ENCODE data around the gene CABLES1. TPM values are rescaled to one million over a fixed set of nuclear protein-coding genes. Genes with fewer than 3 reads are reported as not detected.

Gene CABLES1
- total RNA-seq, 1 experiment from 2014 or later, result 11.8 TPM

DNA sequence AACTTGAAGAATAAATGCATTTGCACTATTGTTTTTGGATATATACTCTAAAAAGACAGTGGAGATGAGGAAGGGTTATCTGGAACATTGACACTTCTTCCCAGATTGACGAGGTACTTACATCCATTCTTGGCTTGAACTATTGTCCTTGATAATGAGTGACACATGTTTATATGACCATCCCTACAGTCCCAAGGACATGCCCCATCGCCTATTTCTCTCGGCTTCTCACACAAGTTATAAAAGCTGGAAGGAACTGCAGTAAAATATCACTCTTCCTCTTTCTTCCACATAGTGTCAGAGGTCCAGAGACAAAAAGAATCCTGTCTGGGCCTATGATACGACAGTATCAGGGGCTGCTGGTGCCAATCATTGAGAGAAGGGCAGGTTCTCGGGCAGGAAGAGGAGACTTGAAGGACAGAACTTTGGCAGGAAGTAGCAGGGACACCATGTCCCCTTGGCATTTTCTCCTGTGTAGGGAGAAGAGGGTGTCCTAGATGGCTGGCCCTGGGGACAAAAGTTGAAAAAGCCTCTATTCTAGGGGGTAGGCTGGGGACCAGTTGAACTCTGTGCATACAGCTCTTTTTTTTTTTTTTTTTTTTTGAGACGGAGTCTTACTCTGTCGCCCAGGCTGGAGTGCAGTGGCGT is 5.8 kb upstream of the CABLES1 start:
- no peaks in the 10 kb centered on the region for H3K9me2 ChIP-seq (ENCODE audit: insufficient read depth)
- intact Hi-C loops (cut with micrococcal nuclease; ENCODE audit: unreplicated experiment), result loop anchor here (5.0 to 10.0 kb wide), 3 partner anchors 97 to 373 kb away; partner anchors contain the start of gene RMC1
- H3K27me3 ChIP-seq (ENCODE audit: insufficient read depth, low read depth), result no peaks in the 10 kb centered on the region
- no peaks in the 10 kb centered on the region for H3K36me3 ChIP-seq (ENCODE audit: low read depth)
- no TSS peak for BruUV-seq (replicated peaks)
- peaks cover 13% of the 10 kb centered on the region for H3K4me1 ChIP-seq (replicated peaks; ENCODE audit: insufficient read depth)
- no peaks in the 10 kb centered on the region for H3K79me2 ChIP-seq (ENCODE audit: low read depth)
- DNase-seq, result no peak
- TF ChIP-seq EZH2 (IDR thresholded peaks at IDR 0.05; ENCODE audit: low read depth), result no peak
- ChIA-PET POLR2A (ENCODE audit: unreplicated experiment) (no interaction called here), CTCF (no interaction called here)
- H3K4me2 ChIP-seq, result no peak overlapping the region
- no peak overlapping the region for H3K4me3 ChIP-seq
- peaks cover 19% of the 10 kb centered on the region; the same call in 1 of the 2 replicates for H3F3A ChIP-seq (ENCODE audit: insufficient read depth, low read depth)
- no peaks in the 10 kb centered on the region for H3K9me3 ChIP-seq (ENCODE audit: insufficient read depth, low read depth)
- no peaks in the 10 kb centered on the region for H4K20me1 ChIP-seq (ENCODE audit: insufficient read depth)
- no peak overlapping the region for H2AFZ ChIP-seq
- H3K27ac ChIP-seq, result no peak overlapping the region

DNA sequence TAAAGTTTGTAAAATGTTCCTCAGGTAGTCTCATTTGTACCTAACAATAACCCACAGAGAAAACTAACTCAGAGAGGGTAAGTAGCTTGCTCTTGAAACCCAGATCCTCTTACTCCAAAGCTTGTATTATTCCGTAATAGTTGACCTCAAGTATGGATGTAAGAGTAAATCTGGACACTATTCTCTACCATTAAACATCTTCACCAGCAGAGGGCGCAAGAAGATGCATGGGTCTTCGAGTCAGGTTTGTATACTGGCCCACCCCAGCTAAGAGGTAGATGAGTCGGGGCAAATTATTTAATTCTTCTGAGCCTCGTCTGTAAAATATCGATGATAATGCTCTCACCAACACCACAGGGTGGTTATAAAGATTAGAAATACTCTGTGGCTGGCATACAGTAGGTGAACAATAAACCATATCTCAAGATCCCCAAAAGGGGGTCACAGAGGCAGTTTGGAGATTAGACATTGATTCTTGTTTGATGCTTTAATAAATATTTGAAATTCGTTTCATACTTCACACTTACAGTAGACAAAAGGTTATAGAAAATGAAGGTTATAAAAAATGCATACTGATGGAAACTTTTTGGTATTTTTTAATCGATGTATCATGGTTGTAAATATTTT is 3.5 kb upstream of the CABLES1 start:
- BruUV-seq (replicated peaks), result no TSS peak

GRCh38 chr18:23133860-23134779 is 1.2 kb upstream of the CABLES1 start:
- peak; percentile 71 to 78 for DNase-seq
- H3K9me3 ChIP-seq (ENCODE audit: insufficient read depth, low read depth), result no peaks in the 10 kb centered on the region
- H3K27ac ChIP-seq, result peak overlapping the region; percentile 84

More for the DNA sequence above, 3.5 kb upstream of the CABLES1 start:
- H3K36me3 ChIP-seq (ENCODE audit: low read depth), result no peaks in the 10 kb centered on the region
- H4K20me1 ChIP-seq (ENCODE audit: insufficient read depth), result no peaks in the 10 kb centered on the region
- POLR2A ChIA-PET (ENCODE audit: unreplicated experiment), result no interaction called here
- peak in 1 of 2 experiments; percentile 49 for DNase-seq
- CTCF ChIA-PET, result interaction anchor here (0.6 to 1.1 kb wide), 4 partner anchors 26 to 338 kb away, joined by 3 to 11 read pairs (median 5); no protein-coding TSS in a partner anchor
- no peaks in the 10 kb centered on the region for H3K9me2 ChIP-seq (ENCODE audit: insufficient read depth)
- peaks cover 21% of the 10 kb centered on the region; the same call in 1 of the 2 replicates for H3F3A ChIP-seq (ENCODE audit: insufficient read depth, low read depth)
- no peak overlapping the region for H3K27ac ChIP-seq
- H3K4me3 ChIP-seq, result no peak overlapping the region
- intact Hi-C loops (cut with micrococcal nuclease; ENCODE audit: unreplicated experiment), result loop anchor here (1.0 to 10.0 kb wide), 4 partner anchors 100 to 370 kb away; partner anchors contain the start of gene RMC1
- no peaks in the 10 kb centered on the region for H3K27me3 ChIP-seq (ENCODE audit: insufficient read depth, low read depth)
- H3K79me2 ChIP-seq (ENCODE audit: low read depth), result peaks cover 6% of the 10 kb centered on the region
- no peaks in the 10 kb centered on the region for H3K9me3 ChIP-seq (ENCODE audit: insufficient read depth, low read depth)
- TF ChIP-seq EZH2 (IDR thresholded peaks at IDR 0.05; ENCODE audit: low read depth), result no peak
- TF ChIP-seq CTCF (conservative IDR thresholded peaks at IDR 0.05), result peak; percentile 80
- peaks cover 16% of the 10 kb centered on the region for H3K4me1 ChIP-seq (replicated peaks; ENCODE audit: insufficient read depth)
- no peak overlapping the region for H2AFZ ChIP-seq
- no peak overlapping the region for H3K4me2 ChIP-seq

More at GRCh38 chr18:23133860-23134779, 1.2 kb upstream of the CABLES1 start:
- POLR2A ChIA-PET (ENCODE audit: unreplicated experiment), result interaction anchor here (0.7 kb wide), 2 partner anchors 186 to 319 kb away, joined by 3 read pairs; partner anchors contain the start of gene RIOK3
- intact Hi-C loops (cut with micrococcal nuclease; ENCODE audit: unreplicated experiment), result loop anchor here (1.0 to 10.0 kb wide), 5 partner anchors 28 to 368 kb away; partner anchors contain the start of gene RMC1
- Histone ChIP-seq H3K4me3 (peak overlapping the region; percentile 56; the same call in 1 of the 2 replicates), H3K79me2 (ENCODE audit: low read depth) (peaks cover 29% of the 10 kb centered on the region), H4K20me1 (ENCODE audit: insufficient read depth) (no peaks in the 10 kb centered on the region), H2AFZ (peak overlapping the region; percentile 75), H3K9me2 (ENCODE audit: insufficient read depth) (no peaks in the 10 kb centered on the region), H3K4me1 (replicated peaks; ENCODE audit: insufficient read depth) (peaks cover 26% of the 10 kb centered on the region), H3K36me3 (ENCODE audit: low read depth) (no peaks in the 10 kb centered on the region), H3K27me3 (ENCODE audit: insufficient read depth, low read depth) (no peaks in the 10 kb centered on the region), H3K4me2 (peak overlapping the region; percentile 91), H3F3A (ENCODE audit: insufficient read depth, low read depth) (peaks cover 21% of the 10 kb centered on the region; the same call in 1 of the 2 replicates)
- TF ChIP-seq CTCF (conservative IDR thresholded peaks at IDR 0.05), result no peak
- no peak for TF ChIP-seq EZH2 (IDR thresholded peaks at IDR 0.05; ENCODE audit: low read depth)
- BruUV-seq (replicated peaks), result no TSS peak
- CTCF ChIA-PET, result interaction anchor here (0.7 to 1.2 kb wide), 3 partner anchors 56 to 938 kb away, joined by 4 to 7 read pairs (median 5); no protein-coding TSS in a partner anchor
